Lower leg skin (tissue), 3 donors: Measurements from ENCODE around the gene F2RL1.

Experiments
- CTCF ChIP-seq, 3 donors: fragments of 450-650 bp; IDR thresholded peaks; one replicate each; pipeline ENCODE4 v1.5.1; 2016; ENCODE audit warnings: antibody characterized with exemption in 3 of 3, mild to moderate bottlenecking in 3 of 3, moderate library complexity in 2 of 3
- POLR2A ChIP-seq, 2 donors: fragments of 450-650 bp; IDR thresholded peaks; one replicate each; pipeline ENCODE4 v1.6.1; 2016 to 2017; ENCODE audit warnings: antibody characterized with exemption in 2 of 2, mild to moderate bottlenecking in 1 of 2, moderate library complexity in 1 of 2

GRCh38 chr5:76800579-76800978, 18.3 kb upstream of the F2RL1 start:
- TF ChIP-seq CTCF (IDR thresholded peaks at IDR 0.05), result no peak
- TF ChIP-seq POLR2A (IDR thresholded peaks at IDR 0.05), result no peak
